Measurements from ENCODE around the gene BTBD16. TPM values are rescaled to one million over a fixed set of nuclear protein-coding genes. Genes with fewer than 3 reads are reported as not detected.

The BTBD16 gene
- total and polyA plus RNA-seq, 3 donors from 2014 or later, result 4.9 to 21.3 (median 5.3) TPM

GRCh38 chr10:122293156-122293960 lies 22.3 kb downstream of the BTBD16 start:
- Histone ChIP-seq H3K4me1 (no peaks in the 10 kb centered on the region), H3K27ac (no peak overlapping the region), H3K36me3 (ENCODE audit: low read depth, missing control alignments) (no peaks in the 10 kb centered on the region), H3K4me3 (no peak overlapping the region), H3K27me3 (no peaks in the 10 kb centered on the region), H3K9me3 (no peaks in the 10 kb centered on the region)
- TF ChIP-seq CTCF (IDR thresholded peaks at IDR 0.05) (no peak), POLR2A (IDR thresholded peaks at IDR 0.05) (no peak)
- no peak for DNase-seq
- 79 to 87% methylated on average over 9 to 10 of the region's 10 CpGs for WGBS, 2 donors
- intact Hi-C loops (cut with DNase I; ENCODE audit: low total_unique reads), result no loop called here

- H3K27ac ChIP-seq, result no peak overlapping the region
- H3K36me3 ChIP-seq (ENCODE audit: low read depth, missing control alignments), result no peaks in the 10 kb centered on the region
- intact Hi-C loops (cut with DNase I; ENCODE audit: low total_unique reads), result no loop called here
- H3K4me3 ChIP-seq, result no peak overlapping the region
- no peak for DNase-seq
- TF ChIP-seq POLR2A (IDR thresholded peaks at IDR 0.05), result no peak
- no peak for TF ChIP-seq CTCF (IDR thresholded peaks at IDR 0.05)
- H3K27me3 ChIP-seq, result no peaks in the 10 kb centered on the region
- H3K9me3 ChIP-seq, result no peaks in the 10 kb centered on the region
- H3K4me1 ChIP-seq, result no peaks in the 10 kb centered on the region
- WGBS, 2 donors, result 84 to 88% methylated on average over 4 of the region's 4 CpGs
Measured at GRCh38 chr10:122293961-122294380, 22.9 kb downstream of the BTBD16 start.

GRCh38 chr10:122294511-122295450 lies 23.7 kb downstream of the BTBD16 start:
- H3K9me3 ChIP-seq, result no peaks in the 10 kb centered on the region
- H3K27ac ChIP-seq, result no peak overlapping the region
- TF ChIP-seq CTCF (IDR thresholded peaks at IDR 0.05) (no peak), POLR2A (IDR thresholded peaks at IDR 0.05) (no peak)
- H3K36me3 ChIP-seq (ENCODE audit: low read depth, missing control alignments), result no peaks in the 10 kb centered on the region
- no peak for DNase-seq
- intact Hi-C loops (cut with DNase I; ENCODE audit: low total_unique reads), result loop anchor here (5.0 kb wide), 2 partner anchors 143 to 273 kb away; no protein-coding TSS in a partner anchor
- H3K27me3 ChIP-seq, result no peaks in the 10 kb centered on the region
- H3K4me3 ChIP-seq, result no peak overlapping the region
- 90 to 93% methylated on average over 6 to 12 of the region's 12 CpGs for WGBS, 2 donors
- no peaks in the 10 kb centered on the region for H3K4me1 ChIP-seq

GRCh38 chr10:122295451-122295809 lies 24.3 kb downstream of the BTBD16 start:
- H3K27ac ChIP-seq, result no peak overlapping the region
- H3K9me3 ChIP-seq, result no peaks in the 10 kb centered on the region
- no peak for TF ChIP-seq POLR2A (IDR thresholded peaks at IDR 0.05)
- TF ChIP-seq CTCF (IDR thresholded peaks at IDR 0.05), result no peak
- no peak for DNase-seq
- H3K4me1 ChIP-seq, result no peaks in the 10 kb centered on the region
- WGBS, 2 donors, result 79 to 95% methylated on average over 4 of the region's 4 CpGs
- no peak overlapping the region for H3K4me3 ChIP-seq
- no peaks in the 10 kb centered on the region for H3K36me3 ChIP-seq (ENCODE audit: low read depth, missing control alignments)
- no peaks in the 10 kb centered on the region for H3K27me3 ChIP-seq
- intact Hi-C loops (cut with DNase I; ENCODE audit: low total_unique reads), result loop anchor here (5.0 kb wide), 2 partner anchors 142 to 272 kb away; no protein-coding TSS in a partner anchor

Data from testis (tissue), 3 donors.